Upper lobe of right lung (tissue), 1 donor: ENCODE measurements around the gene TFF2. TPM values are rescaled to one million over a fixed set of nuclear protein-coding genes. Genes with fewer than 3 reads are reported as not detected.

Experiments used
- ATAC-seq: fragments of 200-7000 bp; cut with Tn5 transposase; one replicate; pipeline ENCODE4 v1.9.1; 2020; ENCODE audit warnings: mild to moderate bottlenecking, moderate library complexity
- DNase-seq: peaks from one replicate; pipeline ENCODE4 v3.0.0-alpha.2; 2020
- H3K27ac ChIP-seq: fragments of 200-600 bp; one replicate; pipeline ENCODE4 v1.8.0; 2022
- H3K27me3 ChIP-seq: fragments of 200-600 bp; one replicate; pipeline ENCODE4 v1.8.0; 2022; ENCODE audit warnings: mild to moderate bottlenecking
- H3K36me3 ChIP-seq: fragments of 200-600 bp; one replicate; pipeline ENCODE4 v1.8.0; 2022
- H3K4me1 ChIP-seq: fragments of 200-600 bp; one replicate; pipeline ENCODE4 v1.8.0; 2022
- H3K4me3 ChIP-seq: fragments of 200-600 bp; one replicate; pipeline ENCODE4 v1.8.0; 2022; ENCODE audit warnings: mild to moderate bottlenecking
- H3K9me3 ChIP-seq: fragments of 200-600 bp; one replicate; pipeline ENCODE4 v1.8.0; 2022
- CTCF ChIP-seq: fragments of 200-600 bp; IDR thresholded peaks from one replicate; pipeline ENCODE4 v1.8.0; 2022; ENCODE audit warnings: antibody characterized with exemption
- intact Hi-C: fragments of 100-400 bp; cut with DNase I; formaldehyde crosslinking; loops from one replicate; pipeline ENCODE4 v1.11.0; 2022
- total RNA-seq: library from RNA; stranded (reverse); fragmentation: NEBNext Ultra II Directional; extraction: Animal tissue kit (Norgen Biotek cat#: 25700); gene quantifications from one replicate; pipeline ENCODE4 v1.2.1, GENCODE V29; 2021
- donor health status: DM: no; HTN: yes; CAD: no; lungs with severe emphysema.

TFF2 gene
- total RNA-seq, 1 donor from 2014 or later = not detected

- no peak for DNase-seq
- no peak for ATAC-seq
- H3K36me3 ChIP-seq = no peaks in the 10 kb centered on the region
- H3K4me1 ChIP-seq = peaks cover 16% of the 10 kb centered on the region
- H3K27ac ChIP-seq = no peak overlapping the region
- intact Hi-C loops = no loop called here
- H3K4me3 ChIP-seq = no peak overlapping the region
- no peaks in the 10 kb centered on the region for H3K27me3 ChIP-seq
- no peak for TF ChIP-seq CTCF
- no peaks in the 10 kb centered on the region for H3K9me3 ChIP-seq
Measured at GRCh38 chr21:42302794-42303193, 48.0 kb downstream of the TFF2 start.

- Histone ChIP-seq H3K9me3 (no peaks in the 10 kb centered on the region), H3K36me3 (no peaks in the 10 kb centered on the region), H3K4me1 (peaks cover 16% of the 10 kb centered on the region), H3K4me3 (no peak overlapping the region), H3K27ac (no peak overlapping the region), H3K27me3 (no peaks in the 10 kb centered on the region)
- ATAC-seq (no peak), DNase-seq (no peak)
- intact Hi-C loops = no loop called here
- TF ChIP-seq CTCF = no peak
Measured at GRCh38 chr21:42302076-42302650, 48.6 kb downstream of the TFF2 start.

GRCh38 chr21:42301371-42302075, 49.3 kb downstream of the TFF2 start:
- TF ChIP-seq CTCF = no peak
- no peaks in the 10 kb centered on the region for H3K36me3 ChIP-seq
- H3K9me3 ChIP-seq = no peaks in the 10 kb centered on the region
- no peaks in the 10 kb centered on the region for H3K27me3 ChIP-seq
- intact Hi-C loops = no loop called here
- DNase-seq (no peak), ATAC-seq (no peak)
- H3K4me1 ChIP-seq = peaks cover 16% of the 10 kb centered on the region
- no peak overlapping the region for H3K4me3 ChIP-seq
- peak overlapping the region; percentile 24 for H3K27ac ChIP-seq

GRCh38 chr21:42300956-42301355, 49.8 kb downstream of the TFF2 start:
- Histone ChIP-seq H3K27me3 (no peaks in the 10 kb centered on the region), H3K9me3 (no peaks in the 10 kb centered on the region), H3K4me1 (peaks cover 16% of the 10 kb centered on the region), H3K4me3 (no peak overlapping the region), H3K27ac (peak overlapping the region; percentile 24), H3K36me3 (no peaks in the 10 kb centered on the region)
- no peak for ATAC-seq
- intact Hi-C loops = no loop called here
- no peak for TF ChIP-seq CTCF
- no peak for DNase-seq

GRCh38 chr21:42300045-42300583, 50.7 kb downstream of the TFF2 start:
- Histone ChIP-seq H3K36me3 (no peaks in the 10 kb centered on the region), H3K4me3 (no peak overlapping the region), H3K27ac (peak overlapping the region; percentile 11), H3K27me3 (no peaks in the 10 kb centered on the region), H3K9me3 (no peaks in the 10 kb centered on the region), H3K4me1 (peaks cover 16% of the 10 kb centered on the region)
- no peak for DNase-seq
- TF ChIP-seq CTCF = no peak
- intact Hi-C loops = no loop called here
- peak; percentile 49 for ATAC-seq
